Posterior vena cava (tissue), 2 donors: Measurements from ENCODE around the gene FGF8. TPM values are rescaled to one million over a fixed set of nuclear protein-coding genes. Genes with fewer than 3 reads are reported as not detected.

Source experiments
- DNase-seq: peaks from one replicate; pipeline ENCODE4 v3.0.0-alpha.2; 2020; ENCODE audit warnings: low spot score
- intact Hi-C, 2 donors: fragments of 100-400 bp; cut with DNase I; formaldehyde crosslinking; loops; one replicate each; pipeline versions ENCODE4 v1.14.1 to v1.14.2; 2022 to 2023
- total RNA-seq, 2 donors: library from RNA; stranded (reverse); fragmentation: NEBNext Ultra II Directional; extraction: Animal tissue kit (Norgen Biotek cat#: 25700); gene quantifications; one replicate each; pipeline ENCODE4 v1.2.1, GENCODE V29; 2021
- donor health status: DM: yes; HTN: yes; CAD: no.
- donor health status: DM: yes; HTN: yes; CAD: no.

FGF8 gene
- total RNA-seq, 2 donors from 2014 or later = not detected

DNA sequence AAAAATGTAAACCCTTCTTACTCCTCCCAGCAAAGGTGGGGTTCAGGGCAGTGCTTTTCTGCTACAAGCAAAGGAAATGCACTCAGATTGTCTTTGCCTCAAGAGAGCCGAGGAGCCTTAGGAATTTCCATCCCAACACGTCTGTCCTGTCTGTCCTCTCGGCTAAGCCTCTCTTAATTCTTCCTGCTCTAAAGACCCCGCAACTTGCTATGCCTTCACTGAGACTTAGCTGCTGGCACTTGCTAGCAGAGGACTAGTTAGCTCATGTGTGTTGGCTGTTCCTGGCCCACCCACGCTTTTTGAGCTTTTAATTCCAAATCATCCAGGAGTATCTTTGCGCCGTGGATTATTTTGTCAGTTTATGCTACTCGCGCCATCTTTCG, 7.8 kb upstream of the FGF8 start:
- DNase-seq = no peak
- intact Hi-C loops = loop anchor here in 1 of 2 donors (10.0 kb wide), 1 partner anchor 179 kb away; no protein-coding TSS in a partner anchor

DNA sequence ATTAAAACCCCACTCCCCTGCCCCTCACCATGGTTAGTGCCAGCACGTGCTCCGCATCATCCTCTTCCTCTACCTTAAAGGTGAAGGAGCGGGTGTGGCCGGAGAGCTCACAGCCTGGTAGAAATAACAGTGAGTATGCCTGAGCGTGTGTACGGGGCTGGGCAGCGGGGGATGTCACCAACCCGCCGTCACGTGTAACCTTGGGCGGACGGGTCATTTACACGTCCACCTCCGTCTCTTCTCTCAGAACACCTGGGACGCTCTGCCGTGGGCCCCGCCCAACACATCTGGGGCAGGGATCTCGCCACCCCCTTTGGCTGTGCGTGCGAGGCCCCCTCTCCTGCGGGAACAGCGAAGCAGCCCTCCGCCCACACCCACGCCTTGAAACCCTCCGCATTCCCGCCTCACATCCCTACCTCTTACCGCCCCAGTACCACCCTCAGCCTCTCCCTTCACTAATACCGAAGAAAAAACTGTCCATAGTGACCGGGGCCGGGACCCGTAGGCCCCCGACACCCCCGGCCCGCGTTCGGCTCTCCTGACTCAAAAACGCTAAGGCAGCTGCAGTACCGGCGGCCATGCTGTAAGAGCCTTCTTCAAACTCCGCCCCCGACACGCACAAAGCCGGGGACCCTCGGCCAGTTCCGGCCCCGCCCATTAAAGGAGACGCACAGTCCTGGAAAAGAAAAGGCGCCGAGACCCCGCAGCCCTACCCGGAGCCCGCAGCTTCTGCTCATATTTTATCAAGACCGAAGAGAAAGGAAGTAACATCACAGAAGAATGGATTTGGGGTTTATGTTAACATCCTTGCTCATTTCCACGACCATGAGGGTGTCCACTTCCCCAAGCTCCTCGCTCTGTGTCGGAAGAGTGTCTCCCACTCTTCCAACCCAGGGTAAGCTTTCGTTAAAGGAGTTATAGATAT, 7.2 kb upstream of the FGF8 start, which contains the start of gene NPM3:
Gene NPM3, minus strand, starts transcription at position 636 of the 925 bp plus-strand sequence. Its CDS starts 56 bp downstream, at position 580.
- DNase-seq = peak; percentile 95
- intact Hi-C loops = loop anchor here in 1 of 2 donors (10.0 kb wide), 1 partner anchor 178 kb away; no protein-coding TSS in a partner anchor

DNA sequence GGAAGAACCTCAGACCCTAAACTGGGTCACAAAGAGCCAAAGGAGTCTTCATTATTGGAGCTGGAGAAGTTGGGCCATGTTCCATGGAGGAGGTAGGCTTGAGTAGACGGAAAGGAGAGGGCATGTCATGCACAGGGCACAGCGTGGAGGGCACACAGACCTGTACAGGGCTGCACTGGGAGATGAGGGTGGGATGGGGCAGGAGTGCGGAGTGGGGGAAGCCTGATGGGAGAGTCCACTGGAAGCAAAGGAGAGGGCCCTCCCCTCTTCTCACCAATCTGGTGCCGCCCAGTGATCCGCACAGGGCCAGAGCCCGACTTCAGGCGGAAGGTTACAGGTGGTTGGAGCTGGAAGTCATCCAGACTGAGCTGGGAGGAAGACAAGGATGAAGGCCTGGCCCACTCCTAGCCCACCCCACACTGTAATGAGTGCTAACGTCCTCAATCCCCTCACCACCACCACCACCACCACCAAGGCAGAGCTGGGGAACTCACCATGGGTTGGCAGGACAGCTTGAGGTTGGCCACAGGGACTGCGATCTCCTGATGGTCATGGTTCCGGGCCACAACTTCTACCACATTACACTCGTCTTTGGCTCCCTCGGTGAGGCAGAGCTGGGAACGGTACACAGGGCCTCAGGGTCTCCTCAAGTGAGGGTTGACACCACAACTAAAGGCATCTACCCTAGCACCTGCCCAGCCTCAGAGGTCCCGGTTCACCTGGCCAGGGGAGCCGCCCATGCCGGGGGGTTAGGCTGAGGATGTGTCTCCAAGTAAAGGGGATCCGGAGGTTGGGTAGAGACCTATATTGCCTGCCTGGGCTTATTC, 6.3 kb upstream of the FGF8 start:
- intact Hi-C loops = loop anchor here in 1 of 2 donors (10.0 kb wide), 1 partner anchor 177 kb away; no protein-coding TSS in a partner anchor

DNA sequence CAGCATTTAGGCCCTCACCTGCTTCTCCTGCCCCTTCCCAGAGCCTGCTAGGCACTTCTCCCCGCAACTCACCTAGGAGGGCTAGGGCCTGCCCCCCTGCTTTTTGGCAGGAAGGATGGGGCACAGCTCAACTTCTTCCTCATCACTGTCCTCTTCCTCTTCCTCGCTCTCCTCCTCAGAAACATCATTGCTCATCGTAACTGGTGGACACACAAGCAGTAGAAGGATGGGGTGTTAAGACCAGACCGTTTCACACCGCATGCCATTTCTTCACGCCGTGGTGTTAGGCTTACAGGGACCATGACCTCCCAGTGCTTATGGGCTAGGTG, 5.7 kb upstream of the FGF8 start:
- intact Hi-C loops = loop anchor here in 1 of 2 donors (10.0 kb wide), 1 partner anchor 177 kb away; no protein-coding TSS in a partner anchor
- no peak for DNase-seq

More for the DNA sequence above, 6.3 kb upstream of the FGF8 start:
- DNase-seq = no peak

DNA sequence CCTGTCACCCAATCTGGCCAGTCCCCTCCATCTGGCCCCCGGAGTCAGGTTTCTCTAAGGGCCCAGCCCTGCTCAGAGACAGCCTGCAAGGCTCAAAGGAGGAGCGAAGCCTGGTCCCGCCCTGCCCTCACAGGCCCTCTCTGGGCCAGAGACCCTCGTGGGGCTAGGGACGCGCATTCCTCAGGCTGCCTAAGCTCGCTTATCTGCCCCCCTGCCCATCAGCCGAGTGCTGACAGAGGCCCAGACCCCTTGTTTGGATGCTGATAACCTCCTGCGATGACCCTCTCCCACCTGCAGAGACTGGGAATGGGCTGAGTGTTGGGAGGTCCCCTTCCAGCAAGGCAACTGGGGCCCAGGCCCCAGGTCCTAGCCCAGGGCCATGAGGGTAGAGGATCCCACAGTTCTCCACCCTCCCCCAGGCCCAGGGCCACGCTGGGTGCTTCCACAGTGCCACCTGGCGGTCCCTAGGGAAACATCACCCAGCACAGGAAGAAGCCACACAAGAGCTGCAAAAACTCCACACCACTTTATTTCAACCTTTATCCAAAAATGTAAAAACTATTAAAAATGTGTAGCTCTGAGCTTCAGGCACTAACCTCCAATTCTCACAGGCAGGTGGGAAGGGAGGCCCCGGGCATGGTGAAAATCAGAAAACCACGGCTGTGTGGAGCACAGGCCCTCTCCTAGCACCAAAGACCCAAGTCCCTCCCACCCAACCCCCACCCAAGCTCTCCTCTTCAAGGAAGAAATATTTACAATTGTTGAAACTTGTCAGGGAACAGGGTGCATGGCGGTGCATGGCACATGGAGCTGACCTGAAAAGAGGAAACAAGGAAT, 5.1 kb upstream of the FGF8 start:
- intact Hi-C loops = loop anchor here in 1 of 2 donors (10.0 kb wide), 1 partner anchor 176 kb away; no protein-coding TSS in a partner anchor
- DNase-seq = peak; percentile 77

- DNase-seq = no peak
- intact Hi-C loops = loop anchor here in 1 of 2 donors (10.0 kb wide), 1 partner anchor 176 kb away; no protein-coding TSS in a partner anchor
Measured at GRCh38 chr10:101780187-101780817, 4.4 kb upstream of the FGF8 start.

- DNase-seq = peak; percentile 96
Measured at GRCh38 chr10:101779544-101780186, 3.8 kb upstream of the FGF8 start.

GRCh38 chr10:101778781-101779543, 3.0 kb upstream of the FGF8 start:
- DNase-seq = peak; percentile 83
- intact Hi-C loops = no loop called here

More at GRCh38 chr10:101779544-101780186, 3.8 kb upstream of the FGF8 start:
- intact Hi-C loops = loop anchor here in 1 of 2 donors (10.0 kb wide), 1 partner anchor 175 kb away; no protein-coding TSS in a partner anchor

DNA sequence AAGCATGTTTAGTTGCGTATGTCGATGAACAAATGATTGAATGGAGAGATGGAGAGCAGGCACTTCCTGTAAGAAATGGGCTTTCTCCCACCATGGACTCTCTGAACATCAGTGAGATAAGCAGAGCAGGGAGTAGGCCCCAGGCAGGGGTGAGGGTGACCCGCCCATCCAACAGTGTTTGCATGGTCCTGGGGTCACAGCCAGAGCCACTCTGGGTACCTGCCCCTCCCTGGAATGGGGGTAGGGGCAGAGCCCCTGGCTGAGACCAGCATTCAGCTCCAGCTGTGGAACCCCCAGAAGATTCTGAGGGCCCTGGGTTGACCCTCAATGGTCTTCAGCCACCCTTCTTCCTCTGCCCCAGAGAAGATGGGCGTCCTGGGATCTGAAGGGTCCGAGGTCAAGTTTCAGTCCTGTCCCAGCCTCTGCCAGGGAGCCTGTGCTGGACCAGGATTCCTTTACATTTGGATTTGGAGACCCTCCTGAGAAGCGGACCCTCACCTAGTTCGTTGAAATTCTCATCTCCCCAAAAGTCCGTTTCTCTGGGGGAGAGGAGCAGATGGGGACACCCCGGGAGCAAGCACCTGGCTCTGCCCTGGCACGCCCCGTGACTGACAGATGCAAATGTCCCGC, 2.4 kb upstream of the FGF8 start:
- peak; percentile 71 for DNase-seq
- intact Hi-C loops = no loop called here

- intact Hi-C loops = no loop called here
- DNase-seq = peak; percentile 53
Measured at GRCh38 chr10:101777619-101778145, 1.8 kb upstream of the FGF8 start.

GRCh38 chr10:101776161-101776817, 375 bp upstream of the FGF8 start:
- peak; percentile 79 for DNase-seq
- intact Hi-C loops = no loop called here

GRCh38 chr10:101774589-101775272, 1.2 kb downstream of the FGF8 start:
- intact Hi-C loops = no loop called here

DNA sequence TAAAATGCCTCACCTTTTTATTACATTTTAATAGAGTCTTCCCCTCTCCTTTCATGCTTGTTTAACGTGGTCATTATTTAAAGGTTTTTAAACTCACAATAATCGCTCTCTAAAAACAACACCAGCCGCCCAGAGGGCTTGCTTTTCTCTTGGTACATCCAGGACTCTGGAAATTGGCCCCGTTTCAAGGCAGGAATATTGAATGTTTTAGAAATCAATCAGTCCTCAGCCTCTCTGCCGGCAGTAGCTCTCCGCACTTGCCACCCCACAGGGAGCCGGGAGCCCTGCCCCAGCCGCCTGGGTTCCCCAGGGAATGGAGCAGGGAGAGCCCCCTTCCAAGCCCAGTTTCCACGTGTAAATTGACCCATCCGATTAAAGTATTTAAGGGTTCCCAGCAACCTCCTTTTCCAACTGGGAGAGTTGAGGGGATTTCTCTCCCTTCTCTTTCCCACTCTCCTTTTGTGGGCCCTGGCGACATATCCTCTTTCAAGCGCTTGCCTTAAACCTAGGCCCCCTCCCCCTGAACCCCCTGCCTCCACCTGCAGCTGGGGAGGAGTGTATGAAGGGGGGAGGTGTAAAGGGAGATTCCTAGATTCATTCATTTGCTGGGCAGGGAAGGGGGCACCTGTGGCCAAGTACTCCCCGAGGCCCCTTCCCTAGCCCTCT, 1.9 kb downstream of the FGF8 start:
- intact Hi-C loops = no loop called here
- no peak for DNase-seq

More at GRCh38 chr10:101774589-101775272, 1.2 kb downstream of the FGF8 start:
- peak; percentile 78 for DNase-seq

- DNase-seq = peak; percentile 29
- intact Hi-C loops = no loop called here
Measured at GRCh38 chr10:101772895-101773761, 2.8 kb downstream of the FGF8 start.
